HepG2 (cell line): Measurements from ENCODE around the gene BMF. TPM values are rescaled to one million over a fixed set of nuclear protein-coding genes. Genes with fewer than 3 reads are reported as not detected.
A peak's percentile ranks its signal among the peaks of the same experiment; 100 is the strongest.

Source experiments
- ELK4 ChIP-seq: sonication (generic); formaldehyde crosslinking; IDR thresholded peaks from 2 replicates; pipeline ENCODE4 v1.9.0; 2021; ENCODE audit warnings: missing genetic modification reagents, borderline replicate concordance
- GATAD2A ChIP-seq: IDR thresholded peaks from 2 replicates; pipeline ENCODE4 v1.6.1; 2016
- REST ChIP-seq, 2 experiments: IDR thresholded peaks; 2 replicates each; pipeline ENCODE4 v1.6.1; 2011 to 2012; ENCODE audit warnings: low read length in 2 of 2, borderline replicate concordance in 1 of 2, low read depth in 1 of 2, mild to moderate bottlenecking in 1 of 2, moderate library complexity in 1 of 2
- SRSF1 ChIP-seq: fragments of 200-400 bp; formaldehyde crosslinking; optimal IDR thresholded peaks from 2 replicates; pipeline ENCODE3; 2017; ENCODE audit warnings: mild to moderate bottlenecking, low read depth, low read length, moderate library complexity
- ZBTB46 ChIP-seq: sonication (generic); formaldehyde crosslinking; IDR thresholded peaks from 2 replicates; pipeline ENCODE4 v1.4.0; 2020; ENCODE audit warnings: mild to moderate bottlenecking, missing genetic modification reagents, borderline replicate concordance
- ZFP36L2 ChIP-seq: sonication (generic); formaldehyde crosslinking; IDR thresholded peaks from 2 replicates; pipeline ENCODE4 v1.4.0; 2020; ENCODE audit warnings: missing genetic modification reagents
- ZNF124 ChIP-seq: sonication (generic); formaldehyde crosslinking; IDR thresholded peaks from 2 replicates; pipeline ENCODE4 v1.4.0; 2020; ENCODE audit warnings: missing genetic modification reagents
- ZNF281 ChIP-seq: sonication (generic); formaldehyde crosslinking; IDR thresholded peaks from 2 replicates; pipeline ENCODE4 v1.4.0; 2020; ENCODE audit warnings: missing genetic modification reagents, borderline replicate concordance
- ZNF407 ChIP-seq: sonication (generic); formaldehyde crosslinking; IDR thresholded peaks from one replicate; pipeline ENCODE4 v1.5.1; 2020; ENCODE audit warnings: mild to moderate bottlenecking, missing genetic modification reagents; ENCODE audit errors: not compliant biosample characterization
- ZSCAN9 ChIP-seq: IDR thresholded peaks from 2 replicates; pipeline ENCODE4 v1.6.1; 2016; ENCODE audit warnings: borderline replicate concordance
- polyA plus RNA-seq, 8 experiments: library from polyadenylated mRNA; depleted of rRNA in 3 of 8; stranded (reverse) in 7 of 8; unstranded in 1 of 8; fragments of >200 nt; fragmentation: Illumina TruSeq in 4 of 8; extraction: Trizol in 4 of 8; gene quantifications; 2 replicates each; pipeline versions ENCODE4 v1.2.1 to v1.2.3, GENCODE V29; 2011 to 2016; ENCODE audit warnings: low read depth in 4 of 8, missing spikeins in 1 of 8, mixed read lengths in 1 of 8; ENCODE audit not compliant: insufficient read depth in 1 of 8
- total RNA-seq, 5 experiments: library from RNA; depleted of rRNA; stranded (reverse); fragments of >200 nt; fragmentation: Illumina TruSeq; extraction: Trizol; gene quantifications; 2 replicates each; pipeline ENCODE4 v1.2.3, GENCODE V29; 2016; ENCODE audit warnings: low read depth in 1 of 5

BMF gene
- total and polyA plus RNA-seq, 2 of the 13 experiments (the other 11 are each of a cell fraction or from before 2014, with no cell fraction given), result 8.7 to 15.9 TPM

GRCh38 chr15:40081691-40082194, 26.9 kb downstream of the BMF start (continued):
- TF ChIP-seq ZNF407, result no peak
- no peak for TF ChIP-seq ELK4
- no peak for TF ChIP-seq SRSF1
- peak; percentile 52; the same call in 1 of the 2 replicates for TF ChIP-seq ZSCAN9 (CRISPR knock-in tag)
- TF ChIP-seq ZBTB46, result no peak
- TF ChIP-seq GATAD2A, result peak; percentile 88
- no peak for TF ChIP-seq ZFP36L2 (CRISPR knock-in tag)
- peak; percentile 62; the same call in 1 of the 2 replicates for TF ChIP-seq ZNF281 (CRISPR knock-in tag)
- TF ChIP-seq ZNF124 (CRISPR knock-in tag), result 0 out of 2 replicates have a peak, but pooled peaks have one; percentile 58
- TF ChIP-seq REST (IDR thresholded peaks at IDR 0.05; ENCODE audit: borderline replicate concordance in 1 of 2, low read depth in 1 of 2, low read length in 2 of 2), result no peak
